Fibroblast of lung (primary cell): ENCODE data around the gene ARL4A.

ENCODE experiments used
- CTCF ChIP-seq, 2 donors: IDR thresholded peaks in 1 of 2; conservative IDR thresholded peaks in 1 of 2; 1 replicate in 1 of 2; 2 replicates in 1 of 2; pipeline ENCODE4 v1.5.1; 2011 to 2012; ENCODE audit warnings: low read length in 2 of 2, control low read depth in 1 of 2, inconsistent platforms in 1 of 2, low read depth in 1 of 2, mild to moderate bottlenecking in 1 of 2
- EZH2 ChIP-seq: IDR thresholded peaks from 2 replicates; pipeline ENCODE4 v1.5.1; 2012; ENCODE audit warnings: low read length, control low read depth, mild to moderate bottlenecking; ENCODE audit errors: missing control alignments

- TF ChIP-seq CTCF (conservative IDR thresholded peaks at IDR 0.05 in 1 of 2, IDR thresholded peaks at IDR 0.05 in 1 of 2; ENCODE audit: low read depth in 1 of 2, low read length in 2 of 2) (no peak), EZH2 (no peak)
Observed at GRCh38 chr7:12712236-12712635, 24.8 kb downstream of the ARL4A start.
